Mesendoderm (in vitro differentiated cells): ENCODE measurements around the gene OR52B4. TPM values are rescaled to one million over a fixed set of nuclear protein-coding genes. Genes with fewer than 3 reads are reported as not detected.
"Not testable (repeated sequence)": the region's sequence is repeated elsewhere in the genome, so short reads cannot be mapped to it uniquely, and the experiment has no call there.

Source experiments
- DNase-seq: peaks from one replicate; pipeline ENCODE4 v3.0.0; 2013
- H2AK5ac ChIP-seq: 2 replicates; pipeline ENCODE4 v1.6.1; 2013; ENCODE audit warnings: low read length, inconsistent platforms
- H2BK120ac ChIP-seq: 2 replicates; pipeline ENCODE4 v1.6.1; 2013; ENCODE audit warnings: low read depth, mild to moderate bottlenecking, low read length, moderate library complexity, mixed read lengths
- H2BK15ac ChIP-seq: replicated peaks from 2 replicates; pipeline ENCODE4 v1.6.1; 2013; ENCODE audit warnings: low read depth, mild to moderate bottlenecking, moderate library complexity
- H2BK5ac ChIP-seq: 2 replicates; pipeline ENCODE4 v1.6.1; 2013; ENCODE audit warnings: low read length, inconsistent platforms
- H3K18ac ChIP-seq: 2 replicates; pipeline ENCODE4 v1.6.1; 2013; ENCODE audit warnings: mild to moderate bottlenecking, low read length, mixed read lengths
- H3K23ac ChIP-seq: one replicate; pipeline ENCODE4 v1.6.1; 2013; ENCODE audit warnings: low read length
- H3K27ac ChIP-seq: 2 replicates; pipeline ENCODE4 v1.5.1; 2013; ENCODE audit warnings: low read depth, mild to moderate bottlenecking, inconsistent platforms, low read length, moderate library complexity
- H3K27me3 ChIP-seq: 2 replicates; pipeline ENCODE4 v1.6.1; 2013; ENCODE audit warnings: low read length, control low read depth, mild to moderate bottlenecking, inconsistent platforms; ENCODE audit not compliant: insufficient read depth, poor library complexity
- H3K36me3 ChIP-seq: 2 replicates; pipeline ENCODE4 v1.6.1; 2013; ENCODE audit warnings: low read length, inconsistent platforms; ENCODE audit not compliant: control insufficient read depth, insufficient read depth
- H3K4ac ChIP-seq: one replicate; pipeline ENCODE4 v1.6.1; 2013; ENCODE audit warnings: low read depth, mild to moderate bottlenecking, low read length, moderate library complexity
- H3K4me1 ChIP-seq: 2 replicates; pipeline ENCODE4 v1.6.1; 2013; ENCODE audit warnings: low read depth, low read length, inconsistent platforms; ENCODE audit not compliant: control insufficient read depth
- H3K4me2 ChIP-seq: 2 replicates; pipeline ENCODE4 v1.6.1; 2013; ENCODE audit warnings: low read length
- H3K4me3 ChIP-seq: 2 replicates; pipeline ENCODE4 v1.5.1; 2013; ENCODE audit warnings: mild to moderate bottlenecking, low read length
- H3K56ac ChIP-seq: one replicate; pipeline ENCODE4 v1.6.1; 2013; ENCODE audit warnings: low read length
- H3K79me1 ChIP-seq: 2 replicates; pipeline ENCODE4 v1.6.1; 2013; ENCODE audit warnings: low read length, inconsistent platforms
- H3K79me2 ChIP-seq: 2 replicates; pipeline ENCODE4 v1.6.1; 2013; ENCODE audit warnings: mild to moderate bottlenecking, low read length; ENCODE audit not compliant: control insufficient read depth, insufficient read depth
- H3K9ac ChIP-seq: 2 replicates; pipeline ENCODE4 v1.6.1; 2013; ENCODE audit warnings: low read length, inconsistent platforms
- H4K5ac ChIP-seq: one replicate; pipeline ENCODE4 v1.6.1; 2013; ENCODE audit warnings: low read length
- H4K8ac ChIP-seq: one replicate; pipeline ENCODE4 v1.6.1; 2013; ENCODE audit warnings: low read depth, mild to moderate bottlenecking, control low read depth, low read length, moderate library complexity
- WGBS: extraction: QIAGEN DNeasy Blood & Tissue Kit; methylation state at CpG from one replicate; pipeline ENCODE4 v1.1.7; 2013; ENCODE audit warnings: low lambda C conversion rate, missing lambda C conversion rate; ENCODE audit not compliant: insufficient coverage; ENCODE audit errors: extremely low coverage; 5-methylcytosine and 5-hydroxymethylcytosine counted together
- polyA plus RNA-seq, 2 experiments: library from polyadenylated mRNA; stranded (reverse); fragments of 200-250 nt; gene quantifications; one replicate each; pipeline ENCODE4 v1.2.3, GENCODE V29; 2013

Gene OR52B4
- not detected for polyA plus RNA-seq (2013, experiment 1 of 2)
- polyA plus RNA-seq (2013, experiment 2 of 2), result not detected

- Histone ChIP-seq H2BK15ac (no peak within 1 kb of the TSS), H3K9ac (no peak within 1 kb of the TSS), H3K56ac (no peak within 1 kb of the TSS), H3K4me1 (no peaks in the 10 kb centered on the region), H3K36me3 (no peaks in the 10 kb centered on the region), H4K8ac (no peak within 1 kb of the TSS), H3K18ac (no peak within 1 kb of the TSS), H3K79me2 (no peaks in the 10 kb centered on the region), H2AK5ac (no peak within 1 kb of the TSS), H3K23ac (no peak within 1 kb of the TSS), H3K4me2 (no peak within 1 kb of the TSS), H3K27ac (no peak within 1 kb of the TSS), H3K27me3 (no peaks in the 10 kb centered on the region), H3K79me1 (no peaks in the 10 kb centered on the region), H3K4ac (no peak within 1 kb of the TSS), H4K5ac (no peak within 1 kb of the TSS), H2BK120ac (no peak within 1 kb of the TSS), H2BK5ac (no peak within 1 kb of the TSS), H3K4me3 (no peak within 1 kb of the TSS)
- DNase-seq, result no peak
- 100% methylated on average over 1 of the region's 4 CpGs for WGBS
These were observed at the start of gene OR52B4 for GRCh38 chr11:4368286-4368685. OR52B4 (minus strand) TSS chr11:4368386; CDS start chr11:4368295, 91 bp downstream.

GRCh38 chr11:4416816-4417215 is 48.6 kb upstream of the OR52B4 start:
- Histone ChIP-seq H3K79me1 (no peaks in the 10 kb centered on the region), H2AK5ac (no peak overlapping the region), H2BK5ac (no peak overlapping the region), H3K27me3 (no peaks in the 10 kb centered on the region), H3K4me3 (no peak overlapping the region), H4K5ac (no peak overlapping the region), H3K18ac (no peak overlapping the region), H3K4me1 (no peaks in the 10 kb centered on the region), H3K79me2 (no peaks in the 10 kb centered on the region), H3K4me2 (no peak overlapping the region), H2BK120ac (no peak overlapping the region), H4K8ac (no peak overlapping the region), H2BK15ac (no peak overlapping the region), H3K9ac (no peak overlapping the region), H3K27ac (no peak overlapping the region), H3K23ac (no peak overlapping the region), H3K56ac (no peak overlapping the region), H3K36me3 (no peaks in the 10 kb centered on the region), H3K4ac (no peak overlapping the region)
- no peak for DNase-seq
- WGBS, result no CpG with 5 or more reads among the region's 1 CpG

DNA sequence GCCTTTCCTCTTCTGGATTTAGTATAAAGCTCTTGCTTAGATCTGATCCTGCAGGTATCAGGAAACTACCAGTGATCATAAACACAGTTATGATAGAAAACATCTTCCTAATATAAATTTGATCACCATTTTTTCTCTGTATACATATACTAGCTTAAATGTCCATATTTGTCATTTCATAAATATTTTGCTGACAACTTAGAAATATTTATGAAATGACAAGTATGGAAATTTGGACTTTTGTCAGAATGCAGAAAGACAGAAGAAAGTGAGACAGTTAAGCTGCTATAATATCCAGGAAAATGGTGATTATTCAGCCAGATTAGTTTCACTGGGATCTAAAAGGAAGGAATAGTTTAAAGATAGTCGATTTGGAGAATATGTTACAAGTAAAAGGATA is 48.1 kb upstream of the OR52B4 start:
- no peak overlapping the region for H3K27ac ChIP-seq
- H3K36me3 ChIP-seq, result no peaks in the 10 kb centered on the region
- no peak overlapping the region for H3K4me2 ChIP-seq
- no peaks in the 10 kb centered on the region for H3K79me2 ChIP-seq
- no peak overlapping the region for H3K23ac ChIP-seq
- no peak for DNase-seq
- 100% methylated on average over 1 of the region's 1 CpG for WGBS
- no peak overlapping the region for H2BK15ac ChIP-seq
- H2BK5ac ChIP-seq, result no peak overlapping the region
- no peak overlapping the region for H4K5ac ChIP-seq
- no peak overlapping the region for H2BK120ac ChIP-seq
- H3K79me1 ChIP-seq, result no peaks in the 10 kb centered on the region
- H2AK5ac ChIP-seq, result no peak overlapping the region
- H3K27me3 ChIP-seq, result no peaks in the 10 kb centered on the region
- no peak overlapping the region for H4K8ac ChIP-seq
- no peak overlapping the region for H3K18ac ChIP-seq
- no peak overlapping the region for H3K56ac ChIP-seq
- H3K4ac ChIP-seq, result no peak overlapping the region
- no peak overlapping the region for H3K9ac ChIP-seq
- no peaks in the 10 kb centered on the region for H3K4me1 ChIP-seq
- no peak overlapping the region for H3K4me3 ChIP-seq

GRCh38 chr11:4406206-4406605 is 38.0 kb upstream of the OR52B4 start:
- H3K56ac ChIP-seq, result not testable (repeated sequence)
- no CpG with 5 or more reads among the region's 6 CpGs for WGBS

GRCh38 chr11:4393858-4394223 is 25.7 kb upstream of the OR52B4 start:
- Histone ChIP-seq H2AK5ac (no peak overlapping the region), H2BK5ac (no peak overlapping the region), H4K8ac (no peak overlapping the region), H3K79me2 (no peaks in the 10 kb centered on the region), H3K36me3 (no peaks in the 10 kb centered on the region), H3K9ac (no peak overlapping the region), H2BK120ac (no peak overlapping the region), H3K27me3 (no peaks in the 10 kb centered on the region), H3K27ac (no peak overlapping the region), H3K23ac (no peak overlapping the region), H3K4me3 (no peak overlapping the region), H4K5ac (no peak overlapping the region), H3K56ac (no peak overlapping the region), H3K18ac (no peak overlapping the region), H3K4ac (no peak overlapping the region), H3K4me2 (no peak overlapping the region), H3K79me1 (peaks cover 2% of the 10 kb centered on the region), H3K4me1 (peaks cover 3% of the 10 kb centered on the region), H2BK15ac (no peak overlapping the region)
- WGBS, result no CpG with 5 or more reads among the region's 11 CpGs
- no peak for DNase-seq

More at GRCh38 chr11:4406206-4406605, 38.0 kb upstream of the OR52B4 start:
- not testable (repeated sequence) for H3K4me3 ChIP-seq, H3K4me2 ChIP-seq, H3K79me1 ChIP-seq, H3K4me1 ChIP-seq, DNase-seq, H2AK5ac ChIP-seq, H3K23ac ChIP-seq, H2BK15ac ChIP-seq, H3K9ac ChIP-seq, H2BK120ac ChIP-seq, H2BK5ac ChIP-seq, H3K79me2 ChIP-seq, H3K27me3 ChIP-seq, H4K5ac ChIP-seq, H3K36me3 ChIP-seq, H3K4ac ChIP-seq, H4K8ac ChIP-seq, H3K27ac ChIP-seq, H3K18ac ChIP-seq

DNA sequence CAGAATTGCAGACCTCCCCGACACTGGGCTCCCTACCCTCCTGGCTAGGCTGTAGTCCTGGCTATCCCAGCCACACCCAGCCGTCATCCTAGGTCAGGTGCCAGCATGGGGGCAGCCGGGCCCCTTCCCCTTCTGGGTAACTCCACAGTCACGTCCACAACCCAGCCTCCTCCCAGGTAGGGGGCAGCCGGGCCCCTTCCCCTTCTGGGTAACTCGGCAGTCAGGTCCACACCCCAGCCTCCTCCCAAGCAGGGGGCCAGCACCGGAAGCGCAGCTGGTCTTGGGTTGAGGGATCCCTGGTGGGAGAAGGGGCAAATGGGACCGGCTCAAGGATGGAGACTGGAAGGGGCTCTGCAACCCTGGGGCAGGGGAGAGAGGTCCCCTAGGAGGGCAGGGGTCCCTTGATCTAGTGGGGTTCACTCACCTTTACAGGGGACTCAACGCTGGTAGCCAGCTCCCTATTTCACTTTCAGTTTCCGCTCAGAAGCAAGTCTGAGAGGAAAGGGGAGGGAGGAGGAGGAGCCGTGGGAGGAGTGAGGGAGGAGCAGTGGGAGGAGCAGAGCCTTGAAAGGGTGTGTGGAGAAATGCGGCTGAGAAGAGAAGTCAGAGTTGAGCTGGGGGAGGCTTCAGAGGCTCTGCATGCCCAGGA is 25.1 kb upstream of the OR52B4 start, which contains the start of gene TRIM21:
Gene TRIM21, minus strand, starts transcription at position 494 of the 649 bp plus-strand sequence. CDS start 3,293 bp downstream, outside the sequence.
- Histone ChIP-seq H3K27me3 (no peaks in the 10 kb centered on the region), H2AK5ac (peak within 1 kb of the TSS; percentile 58), H3K4me2 (peak within 1 kb of the TSS; percentile 21), H3K56ac (peak within 1 kb of the TSS; percentile 80), H3K18ac (no peak within 1 kb of the TSS), H2BK15ac (no peak within 1 kb of the TSS), H3K4ac (no peak within 1 kb of the TSS), H3K79me2 (no peaks in the 10 kb centered on the region), H3K9ac (peak within 1 kb of the TSS; percentile 63), H3K23ac (no peak within 1 kb of the TSS), H3K79me1 (peaks cover 2% of the 10 kb centered on the region), H4K8ac (no peak within 1 kb of the TSS), H3K36me3 (peaks cover 1% of the 10 kb centered on the region), H4K5ac (no peak within 1 kb of the TSS), H2BK120ac (no peak within 1 kb of the TSS), H3K4me1 (peaks cover 3% of the 10 kb centered on the region), H3K4me3 (peak within 1 kb of the TSS; percentile 38), H3K27ac (no peak within 1 kb of the TSS), H2BK5ac (no peak within 1 kb of the TSS)
- no CpG with 5 or more reads among the region's 13 CpGs for WGBS
- peak; percentile 92 for DNase-seq
